HCT116 (cell line): ENCODE data around the gene PVRIG.

Experiments used
- CBX3 ChIP-seq: IDR thresholded peaks from 2 replicates; pipeline ENCODE4 v1.6.1; 2012; ENCODE audit warnings: low read depth
- ELF1 ChIP-seq: IDR thresholded peaks from 2 replicates; pipeline ENCODE4 v1.6.1; 2012; ENCODE audit warnings: low read depth, borderline replicate concordance
- EZH2 ChIP-seq: fragments of 200-600 bp; sonication (generic); IDR thresholded peaks from 2 replicates; pipeline ENCODE4 v1.6.1; 2017; ENCODE audit warnings: antibody characterized with exemption, mixed run types
- EZH2phosphoT487 ChIP-seq: fragments of 200-600 bp; IDR thresholded peaks from 2 replicates; pipeline ENCODE4 v1.6.1; 2018; ENCODE audit warnings: antibody characterized with exemption, borderline replicate concordance
- JUND ChIP-seq: IDR thresholded peaks from 2 replicates; pipeline ENCODE4 v1.6.1; 2012
- POLR2A ChIP-seq: IDR thresholded peaks from 2 replicates; pipeline ENCODE4 v1.7.0; 2011; ENCODE audit warnings: borderline replicate concordance; ENCODE audit not compliant: insufficient read depth, insufficient read length; ENCODE audit errors: extremely low read depth
- POLR2AphosphoS5 ChIP-seq: IDR thresholded peaks from 2 replicates; pipeline ENCODE4 v1.6.1; 2011; ENCODE audit warnings: mild to moderate bottlenecking, low read depth, low read length, moderate library complexity
- SP1 ChIP-seq: IDR thresholded peaks from 2 replicates; pipeline ENCODE4 v1.6.1; 2012; ENCODE audit warnings: low read depth
- YY1 ChIP-seq: IDR thresholded peaks from 2 replicates; pipeline ENCODE4 v1.6.1; 2011; ENCODE audit warnings: low read length, low read depth, moderate library complexity, mild to moderate bottlenecking; ENCODE audit not compliant: insufficient replicate concordance; ENCODE audit errors: extremely low read depth
- TF ChIP-seq, protein P1 (sequence below), 3 experiments: fragments of 200-600 bp in 1 of 3; sonication (generic) in 1 of 3; IDR thresholded peaks in 2 of 3; conservative IDR thresholded peaks in 1 of 3; 2 replicates each; pipeline ENCODE4 v1.5.1; 2012 to 2017; ENCODE audit warnings: low read depth in 2 of 3, low read length in 2 of 3, antibody characterized with exemption in 1 of 3, borderline replicate concordance in 1 of 3, control low read depth in 1 of 3, mild to moderate bottlenecking in 1 of 3, mixed read lengths in 1 of 3, mixed run types in 1 of 3, moderate library complexity in 1 of 3; ENCODE audit not compliant: insufficient read depth in 1 of 3
- TF ChIP-seq, protein P2 (sequence below): IDR thresholded peaks from 2 replicates; pipeline ENCODE4 v1.6.1; 2012
- TF ChIP-seq, protein P3 (sequence below): IDR thresholded peaks from 2 replicates; pipeline ENCODE4 v1.6.1; 2012
- TF ChIP-seq, protein P4 (sequence below): IDR thresholded peaks from 2 replicates; pipeline ENCODE4 v1.6.1; 2012; ENCODE audit warnings: low read depth

DNA sequence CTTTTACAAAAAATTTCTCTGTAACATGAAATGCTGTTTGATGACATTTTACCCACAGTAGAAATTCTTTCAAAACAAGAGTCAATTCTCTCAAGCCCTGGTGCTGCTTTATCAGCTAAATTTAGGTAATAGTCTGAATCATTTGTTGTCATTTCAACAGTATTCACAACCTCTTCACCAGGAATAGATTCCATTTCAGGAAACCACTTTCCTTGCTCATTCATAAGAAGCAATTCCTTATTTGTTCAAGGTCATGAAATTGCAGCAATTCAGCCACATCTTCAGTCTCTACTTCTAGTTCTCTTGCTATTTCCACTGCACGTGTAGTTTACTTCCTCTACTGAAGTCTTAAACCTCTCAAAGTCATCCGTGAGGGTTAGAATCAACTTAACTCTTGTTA, 28.0 kb upstream of the PVRIG start:
- TF ChIP-seq, protein P1, sequence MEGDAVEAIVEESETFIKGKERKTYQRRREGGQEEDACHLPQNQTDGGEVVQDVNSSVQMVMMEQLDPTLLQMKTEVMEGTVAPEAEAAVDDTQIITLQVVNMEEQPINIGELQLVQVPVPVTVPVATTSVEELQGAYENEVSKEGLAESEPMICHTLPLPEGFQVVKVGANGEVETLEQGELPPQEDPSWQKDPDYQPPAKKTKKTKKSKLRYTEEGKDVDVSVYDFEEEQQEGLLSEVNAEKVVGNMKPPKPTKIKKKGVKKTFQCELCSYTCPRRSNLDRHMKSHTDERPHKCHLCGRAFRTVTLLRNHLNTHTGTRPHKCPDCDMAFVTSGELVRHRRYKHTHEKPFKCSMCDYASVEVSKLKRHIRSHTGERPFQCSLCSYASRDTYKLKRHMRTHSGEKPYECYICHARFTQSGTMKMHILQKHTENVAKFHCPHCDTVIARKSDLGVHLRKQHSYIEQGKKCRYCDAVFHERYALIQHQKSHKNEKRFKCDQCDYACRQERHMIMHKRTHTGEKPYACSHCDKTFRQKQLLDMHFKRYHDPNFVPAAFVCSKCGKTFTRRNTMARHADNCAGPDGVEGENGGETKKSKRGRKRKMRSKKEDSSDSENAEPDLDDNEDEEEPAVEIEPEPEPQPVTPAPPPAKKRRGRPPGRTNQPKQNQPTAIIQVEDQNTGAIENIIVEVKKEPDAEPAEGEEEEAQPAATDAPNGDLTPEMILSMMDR (IDR thresholded peaks at IDR 0.05 in 2 of 3, conservative IDR thresholded peaks at IDR 0.05 in 1 of 3; ENCODE audit: borderline replicate concordance in 1 of 3, insufficient read depth in 1 of 3, low read depth in 2 of 3, low read length in 2 of 3), result no peak
- TF ChIP-seq POLR2AphosphoS5 (no peak), POLR2A (no peak), YY1 (no peak), EZH2phosphoT487 (no peak), ELF1 (no peak), EZH2 (no peak), SP1 (no peak), JUND (no peak), CBX3 (no peak)
- TF ChIP-seq, protein P2, sequence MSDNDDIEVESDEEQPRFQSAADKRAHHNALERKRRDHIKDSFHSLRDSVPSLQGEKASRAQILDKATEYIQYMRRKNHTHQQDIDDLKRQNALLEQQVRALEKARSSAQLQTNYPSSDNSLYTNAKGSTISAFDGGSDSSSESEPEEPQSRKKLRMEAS, result no peak
- TF ChIP-seq, protein P3, sequence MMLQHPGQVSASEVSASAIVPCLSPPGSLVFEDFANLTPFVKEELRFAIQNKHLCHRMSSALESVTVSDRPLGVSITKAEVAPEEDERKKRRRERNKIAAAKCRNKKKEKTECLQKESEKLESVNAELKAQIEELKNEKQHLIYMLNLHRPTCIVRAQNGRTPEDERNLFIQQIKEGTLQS, result no peak
- TF ChIP-seq, protein P4, sequence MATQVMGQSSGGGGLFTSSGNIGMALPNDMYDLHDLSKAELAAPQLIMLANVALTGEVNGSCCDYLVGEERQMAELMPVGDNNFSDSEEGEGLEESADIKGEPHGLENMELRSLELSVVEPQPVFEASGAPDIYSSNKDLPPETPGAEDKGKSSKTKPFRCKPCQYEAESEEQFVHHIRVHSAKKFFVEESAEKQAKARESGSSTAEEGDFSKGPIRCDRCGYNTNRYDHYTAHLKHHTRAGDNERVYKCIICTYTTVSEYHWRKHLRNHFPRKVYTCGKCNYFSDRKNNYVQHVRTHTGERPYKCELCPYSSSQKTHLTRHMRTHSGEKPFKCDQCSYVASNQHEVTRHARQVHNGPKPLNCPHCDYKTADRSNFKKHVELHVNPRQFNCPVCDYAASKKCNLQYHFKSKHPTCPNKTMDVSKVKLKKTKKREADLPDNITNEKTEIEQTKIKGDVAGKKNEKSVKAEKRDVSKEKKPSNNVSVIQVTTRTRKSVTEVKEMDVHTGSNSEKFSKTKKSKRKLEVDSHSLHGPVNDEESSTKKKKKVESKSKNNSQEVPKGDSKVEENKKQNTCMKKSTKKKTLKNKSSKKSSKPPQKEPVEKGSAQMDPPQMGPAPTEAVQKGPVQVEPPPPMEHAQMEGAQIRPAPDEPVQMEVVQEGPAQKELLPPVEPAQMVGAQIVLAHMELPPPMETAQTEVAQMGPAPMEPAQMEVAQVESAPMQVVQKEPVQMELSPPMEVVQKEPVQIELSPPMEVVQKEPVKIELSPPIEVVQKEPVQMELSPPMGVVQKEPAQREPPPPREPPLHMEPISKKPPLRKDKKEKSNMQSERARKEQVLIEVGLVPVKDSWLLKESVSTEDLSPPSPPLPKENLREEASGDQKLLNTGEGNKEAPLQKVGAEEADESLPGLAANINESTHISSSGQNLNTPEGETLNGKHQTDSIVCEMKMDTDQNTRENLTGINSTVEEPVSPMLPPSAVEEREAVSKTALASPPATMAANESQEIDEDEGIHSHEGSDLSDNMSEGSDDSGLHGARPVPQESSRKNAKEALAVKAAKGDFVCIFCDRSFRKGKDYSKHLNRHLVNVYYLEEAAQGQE, result no peak
